GM12801 (cell line): ENCODE measurements around the gene MICAL2.

ENCODE experiments used
- TF ChIP-seq, protein P1 (sequence below): IDR thresholded peaks from one replicate; pipeline ENCODE4 v1.5.1; 2011; ENCODE audit warnings: control low read depth; ENCODE audit not compliant: insufficient read length; ENCODE audit errors: extremely low read depth

MICAL2 gene

DNA sequence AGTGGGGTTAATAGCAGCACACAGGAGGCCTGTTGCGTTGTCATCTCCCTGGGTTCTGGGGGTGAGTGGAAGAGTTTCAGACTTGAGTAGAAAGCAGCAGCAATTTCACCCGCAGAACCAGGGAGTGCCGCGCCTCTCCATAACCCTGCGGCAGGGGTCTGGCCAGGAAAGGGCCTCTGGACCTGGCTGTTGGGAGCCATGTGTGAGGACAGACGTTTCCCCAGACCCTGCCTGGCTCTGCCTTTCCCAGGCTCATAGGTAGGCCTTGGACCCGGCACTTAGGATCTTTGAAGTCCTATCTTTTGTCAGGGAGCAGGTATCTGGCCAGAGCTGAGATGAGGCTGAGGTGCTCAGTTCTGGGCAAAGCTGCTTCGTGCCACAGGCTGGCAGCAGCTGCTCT is 160.4 kb downstream of the MICAL2 start:
- TF ChIP-seq, protein P1, sequence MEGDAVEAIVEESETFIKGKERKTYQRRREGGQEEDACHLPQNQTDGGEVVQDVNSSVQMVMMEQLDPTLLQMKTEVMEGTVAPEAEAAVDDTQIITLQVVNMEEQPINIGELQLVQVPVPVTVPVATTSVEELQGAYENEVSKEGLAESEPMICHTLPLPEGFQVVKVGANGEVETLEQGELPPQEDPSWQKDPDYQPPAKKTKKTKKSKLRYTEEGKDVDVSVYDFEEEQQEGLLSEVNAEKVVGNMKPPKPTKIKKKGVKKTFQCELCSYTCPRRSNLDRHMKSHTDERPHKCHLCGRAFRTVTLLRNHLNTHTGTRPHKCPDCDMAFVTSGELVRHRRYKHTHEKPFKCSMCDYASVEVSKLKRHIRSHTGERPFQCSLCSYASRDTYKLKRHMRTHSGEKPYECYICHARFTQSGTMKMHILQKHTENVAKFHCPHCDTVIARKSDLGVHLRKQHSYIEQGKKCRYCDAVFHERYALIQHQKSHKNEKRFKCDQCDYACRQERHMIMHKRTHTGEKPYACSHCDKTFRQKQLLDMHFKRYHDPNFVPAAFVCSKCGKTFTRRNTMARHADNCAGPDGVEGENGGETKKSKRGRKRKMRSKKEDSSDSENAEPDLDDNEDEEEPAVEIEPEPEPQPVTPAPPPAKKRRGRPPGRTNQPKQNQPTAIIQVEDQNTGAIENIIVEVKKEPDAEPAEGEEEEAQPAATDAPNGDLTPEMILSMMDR: no peak

DNA sequence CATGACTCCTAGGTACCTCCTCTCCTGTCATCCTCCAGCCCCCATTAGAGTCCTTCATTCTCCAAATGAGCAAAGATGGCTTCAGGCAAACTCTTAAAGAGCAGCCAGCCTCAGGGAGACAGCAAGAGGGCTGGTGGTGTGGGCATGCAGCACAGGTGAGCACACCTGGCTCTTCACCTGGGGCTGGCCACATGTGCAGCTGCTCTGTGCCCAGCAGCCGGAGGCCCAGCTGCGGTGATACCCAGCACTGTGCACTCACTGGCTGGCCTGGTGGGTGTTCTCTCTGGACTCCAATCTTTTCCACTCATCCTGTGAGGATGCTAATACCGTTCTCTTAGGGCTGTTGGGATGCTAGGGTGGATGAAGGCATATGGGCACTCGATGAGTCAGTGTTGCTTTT is 160.9 kb downstream of the MICAL2 start:
- TF ChIP-seq, protein P1: no peak

DNA sequence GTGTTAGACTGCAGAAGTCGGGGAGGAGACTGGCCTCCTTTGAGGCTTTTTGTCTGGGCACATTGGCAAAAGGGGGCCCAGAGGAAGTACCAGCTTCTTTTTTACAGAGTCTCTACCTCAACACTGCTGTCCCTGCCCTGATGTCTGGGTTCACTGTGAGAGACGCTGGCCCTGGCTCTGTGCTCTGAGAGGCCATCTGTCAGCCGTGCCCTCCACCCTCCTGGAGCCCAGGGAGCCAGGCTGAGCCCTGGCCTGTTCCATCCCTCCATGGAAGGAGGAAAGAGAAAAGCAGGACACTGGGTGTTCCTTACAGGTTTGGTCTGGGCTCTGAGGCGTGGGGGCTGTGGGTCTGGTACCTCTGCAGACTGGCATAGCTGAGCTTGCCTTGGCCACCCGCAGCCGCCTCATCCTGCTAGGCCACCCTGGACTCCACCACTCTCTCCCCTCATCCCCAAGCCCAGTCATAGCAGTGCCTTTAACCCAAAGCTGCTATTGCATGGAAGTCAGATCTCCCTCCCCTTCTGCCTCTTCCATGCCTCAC is 161.5 kb downstream of the MICAL2 start:
- TF ChIP-seq, protein P1: no peak

DNA sequence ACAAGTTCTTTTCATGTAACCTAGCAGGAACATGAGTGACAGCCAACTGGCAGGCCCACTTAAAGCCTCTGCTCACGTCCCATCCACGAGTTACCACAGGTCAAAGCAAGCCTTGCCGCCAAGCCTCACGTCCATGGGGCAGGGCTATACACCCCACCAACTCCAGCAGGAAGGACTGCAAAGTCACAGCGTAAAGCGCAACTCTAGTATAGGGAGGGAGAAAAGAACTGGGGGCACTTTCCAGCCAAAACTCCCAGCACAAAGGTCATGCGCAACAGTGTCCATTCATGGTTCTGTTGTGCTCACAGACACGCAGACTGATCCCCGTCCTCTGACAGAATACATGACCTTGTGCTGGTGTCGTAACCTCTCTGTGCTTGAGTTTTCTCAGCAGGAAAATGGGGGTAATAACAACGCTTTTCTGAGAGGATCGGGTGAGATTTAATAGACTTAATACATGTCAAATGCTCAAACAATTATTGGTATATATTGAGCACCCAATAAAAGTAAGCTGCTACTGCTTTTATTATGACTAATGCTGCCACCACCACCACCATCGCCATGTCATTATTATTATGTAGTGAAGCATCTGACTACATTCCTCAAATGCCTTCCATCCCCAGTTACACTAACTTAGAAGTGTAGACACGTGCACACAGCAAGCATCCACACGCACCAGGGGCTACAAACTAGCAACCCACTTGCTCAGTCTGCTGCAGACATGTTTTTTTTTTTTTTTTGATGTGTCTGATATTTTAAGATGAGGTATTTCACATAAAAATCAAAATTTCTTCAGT is 162.6 kb downstream of the MICAL2 start:
- TF ChIP-seq, protein P1: no peak

DNA sequence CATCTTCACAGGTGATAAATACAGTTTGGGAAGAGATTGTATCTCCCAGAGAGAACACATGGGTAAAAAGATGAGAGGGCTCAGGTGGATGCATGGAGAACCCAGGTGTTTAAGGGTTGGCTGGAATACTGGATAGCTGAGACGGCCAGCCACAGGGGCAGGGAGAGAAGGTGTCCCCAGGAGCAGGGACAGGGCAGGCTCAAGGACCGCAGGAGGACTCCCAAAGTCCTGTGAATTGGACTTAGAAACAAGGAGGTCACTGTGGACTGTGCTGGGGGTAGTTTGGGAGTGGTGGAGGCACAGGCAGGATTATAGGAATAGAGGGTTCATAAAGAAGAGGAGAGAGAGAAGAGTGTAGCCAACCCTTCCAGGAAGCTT is 163.2 kb downstream of the MICAL2 start:
- TF ChIP-seq, protein P1: no peak

DNA sequence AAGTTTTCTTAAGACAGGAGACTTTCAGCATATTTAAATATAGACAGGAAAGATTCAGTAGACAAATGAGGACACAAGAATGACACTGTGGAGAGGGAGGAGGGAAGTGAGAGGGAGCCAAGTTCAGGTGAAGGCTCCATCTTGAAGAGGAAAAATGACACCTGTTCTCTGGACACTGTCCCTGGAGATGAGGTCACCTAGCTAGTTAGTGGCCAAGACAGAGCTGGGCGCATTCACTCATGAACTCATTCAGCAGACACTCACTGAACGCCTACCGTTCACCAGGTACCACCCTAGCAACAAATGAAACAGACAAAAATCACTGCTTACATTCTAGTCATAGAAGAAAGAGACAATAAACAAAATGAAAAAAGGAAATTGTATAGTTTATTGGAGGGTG is 163.7 kb downstream of the MICAL2 start:
- TF ChIP-seq, protein P1: no peak

DNA sequence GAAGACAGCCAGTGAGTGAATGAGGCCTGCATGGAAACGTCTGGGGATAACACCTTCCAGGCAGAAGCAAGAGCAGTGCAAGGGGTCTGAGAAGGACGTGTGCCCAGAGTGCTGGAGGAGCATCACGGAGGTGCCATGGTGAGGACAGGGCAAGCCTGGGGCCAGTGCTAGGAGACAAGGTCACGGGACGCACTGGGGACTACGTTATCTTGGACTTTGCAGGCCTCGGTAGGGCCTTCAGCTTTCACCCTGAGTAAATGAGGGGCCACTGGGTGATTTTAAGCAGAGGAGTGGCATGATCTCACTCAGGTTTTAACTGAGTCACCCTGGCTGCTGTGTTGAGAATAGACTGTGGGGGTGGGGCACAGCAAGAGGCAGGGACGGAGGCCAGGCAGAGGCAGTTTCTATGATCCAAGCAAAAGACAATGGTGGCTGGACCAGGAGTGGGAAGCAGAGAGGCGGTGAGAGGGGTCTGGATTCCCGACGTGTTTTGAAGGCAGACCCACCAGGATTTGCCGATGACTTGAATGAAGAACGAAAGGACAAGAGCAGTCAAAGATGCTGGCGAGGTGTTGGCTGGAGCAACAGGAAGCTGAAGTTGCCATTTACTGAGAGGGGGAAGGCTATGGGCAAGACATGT is 164.3 kb downstream of the MICAL2 start:
- TF ChIP-seq, protein P1: no peak
